Measurements from ENCODE around the gene UBL5.
"Not testable (repeated sequence)": the region's sequence is repeated elsewhere in the genome, so short reads cannot be mapped to it uniquely, and the experiment has no call there.

UBL5 gene

DNA sequence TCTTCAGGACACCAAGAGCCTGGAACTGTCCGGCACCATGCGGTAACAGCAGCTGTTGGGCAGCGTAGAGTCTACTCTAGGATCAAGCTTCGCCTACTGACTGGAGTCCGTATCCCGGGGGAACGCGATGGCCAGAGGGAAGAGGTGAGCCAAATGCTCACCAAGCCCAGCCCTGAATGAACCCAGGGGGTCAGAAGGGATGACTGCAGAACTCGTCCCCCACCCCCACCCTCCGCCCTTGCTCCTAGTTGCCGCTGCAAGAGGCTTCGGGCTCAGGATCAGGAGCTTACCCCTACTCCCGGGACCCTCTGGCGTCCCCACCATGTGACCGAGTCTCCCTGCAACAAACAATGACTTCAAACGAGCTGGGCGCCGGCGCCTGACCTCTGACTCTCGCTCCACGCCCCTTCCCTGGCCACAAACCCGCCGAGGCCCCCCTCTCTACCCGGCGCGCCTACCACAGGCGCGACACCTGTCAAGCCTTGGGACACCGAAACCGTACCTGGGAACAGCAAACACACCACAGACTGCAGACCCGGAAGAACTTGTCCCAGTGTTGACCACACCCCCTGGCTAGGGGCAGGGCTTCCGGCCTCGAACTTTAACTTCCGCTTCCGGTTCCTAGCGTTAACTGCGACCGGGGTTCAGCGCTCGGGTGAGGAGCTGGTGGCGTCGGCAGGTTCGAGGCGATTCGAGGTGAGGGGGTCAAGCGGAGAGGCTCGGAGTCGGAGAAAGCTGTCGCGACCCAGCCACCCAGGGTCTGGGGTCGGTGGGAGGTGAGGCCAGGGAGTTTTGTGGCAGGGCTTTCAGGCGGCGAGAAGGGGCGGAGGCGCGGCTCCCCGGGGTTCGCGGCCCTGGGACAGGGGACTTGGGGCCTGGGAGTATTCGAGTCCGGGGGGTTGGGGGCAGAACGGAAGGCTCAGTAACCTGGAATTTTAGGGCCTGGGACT, at the start of gene UBL5:
Gene UBL5 (plus strand): TSS at position 630 of the 950 bp plus-strand sequence. CDS start 420 bp downstream, outside the sequence.
- DNase-seq (ENCODE audit: low read depth, low spot score) = peak; percentile 89

DNA sequence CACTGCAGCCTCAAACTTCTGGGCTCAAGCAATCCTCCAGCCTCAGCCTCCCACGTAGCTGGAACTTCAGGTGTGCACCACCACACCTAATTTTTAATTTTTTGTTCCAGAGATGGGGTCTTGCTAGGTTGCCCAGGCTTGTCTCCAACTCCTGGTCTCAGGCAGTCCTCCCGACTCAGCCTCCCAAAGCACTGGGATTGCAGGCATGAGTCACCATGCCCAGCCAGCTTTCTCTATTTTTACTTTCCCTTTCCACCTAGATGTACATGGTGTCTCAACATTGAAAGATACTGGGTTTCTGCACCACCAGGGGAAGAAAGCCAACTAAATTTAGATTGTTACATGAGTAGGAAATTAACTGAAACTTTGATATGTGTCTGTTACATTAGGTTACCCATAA, 45.4 kb upstream of the UBL5 start:
- no peak for DNase-seq (ENCODE audit: low read depth, low spot score)

DNA sequence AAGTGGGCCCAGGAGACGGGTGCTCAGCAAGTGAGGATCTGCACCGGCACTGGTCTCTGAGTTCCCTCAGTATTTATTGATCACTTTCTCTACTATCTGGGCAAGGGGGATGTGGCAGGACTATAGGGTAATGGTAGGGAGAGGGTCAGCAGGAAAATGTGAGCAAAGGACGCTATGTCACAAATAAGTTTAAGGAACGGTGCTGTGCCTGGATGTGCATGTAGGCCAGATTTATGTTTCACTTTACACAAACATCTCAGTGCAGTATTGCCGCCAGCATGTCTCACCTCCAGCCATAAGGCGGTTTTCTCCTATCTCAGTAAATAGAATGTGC, 43.6 kb upstream of the UBL5 start:
- DNase-seq (ENCODE audit: low read depth, low spot score) = not testable (repeated sequence)

DNA sequence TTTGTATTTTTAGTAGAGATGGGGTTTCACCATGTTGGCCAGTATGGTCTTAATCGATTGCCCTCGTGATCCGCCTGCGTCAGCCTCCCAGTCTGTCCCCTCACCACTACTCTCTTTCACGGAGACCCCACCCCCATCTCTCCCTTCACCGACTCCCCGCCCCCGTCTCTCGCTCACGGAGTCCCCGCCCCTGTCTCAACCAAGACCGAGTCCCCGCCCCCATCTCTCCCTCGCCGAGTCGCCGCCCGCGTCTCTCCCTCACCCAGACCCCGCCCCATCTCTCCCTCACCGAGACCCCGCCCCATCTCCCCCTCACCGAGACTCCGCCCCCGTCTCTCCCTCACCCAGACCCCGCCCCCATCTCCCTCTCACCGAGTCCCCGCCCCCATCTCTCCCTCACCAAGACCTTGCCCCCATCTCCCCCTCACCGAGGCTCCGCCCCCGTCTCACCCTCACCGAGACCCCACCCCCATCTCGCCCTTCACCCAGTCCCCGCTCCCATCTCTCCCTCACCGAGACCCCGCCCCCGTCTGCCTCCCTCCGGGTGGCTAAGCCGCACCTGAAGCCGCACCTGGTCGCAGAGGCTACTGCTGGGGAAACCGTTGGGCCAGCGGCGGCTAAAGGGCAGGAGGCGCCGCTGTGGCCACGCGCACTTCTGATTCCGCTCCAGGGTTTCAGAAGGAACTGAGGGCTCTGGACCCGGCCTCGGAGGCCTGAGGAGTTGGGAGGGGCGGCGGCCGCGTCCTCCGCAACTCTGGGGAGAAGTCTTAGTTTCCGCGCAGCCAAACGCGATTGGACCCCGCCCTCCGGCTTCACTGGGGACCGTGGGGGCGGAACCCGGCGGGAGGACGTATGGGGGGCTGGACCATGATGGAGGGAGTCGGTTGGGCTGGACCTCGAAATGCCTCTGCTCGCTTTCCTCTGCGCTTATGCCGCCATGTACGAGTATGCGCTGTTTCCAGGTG, 42.1 kb upstream of the UBL5 start:
- peak; percentile 98 for DNase-seq (ENCODE audit: low read depth, low spot score)

DNA sequence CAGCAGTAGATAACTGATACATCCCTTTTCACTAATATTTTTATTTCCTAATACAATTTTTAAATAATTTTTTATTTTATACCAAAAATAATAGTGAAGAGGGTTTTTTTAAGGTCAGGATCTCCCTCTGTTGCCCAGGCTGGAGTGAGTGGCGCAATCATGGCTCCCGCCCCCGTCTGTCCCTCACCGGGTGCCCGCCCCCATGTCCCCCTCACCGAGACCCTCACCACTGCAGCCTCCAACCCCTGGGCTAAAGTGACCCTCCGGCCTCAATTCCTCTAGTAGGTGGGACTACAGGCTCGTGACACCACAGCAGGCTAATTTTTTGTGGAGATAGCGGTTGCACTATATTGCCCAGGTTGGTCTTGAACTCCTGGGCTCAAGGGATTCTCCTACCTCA, 41.4 kb upstream of the UBL5 start:
- DNase-seq (ENCODE audit: low read depth, low spot score) = no peak

DNA sequence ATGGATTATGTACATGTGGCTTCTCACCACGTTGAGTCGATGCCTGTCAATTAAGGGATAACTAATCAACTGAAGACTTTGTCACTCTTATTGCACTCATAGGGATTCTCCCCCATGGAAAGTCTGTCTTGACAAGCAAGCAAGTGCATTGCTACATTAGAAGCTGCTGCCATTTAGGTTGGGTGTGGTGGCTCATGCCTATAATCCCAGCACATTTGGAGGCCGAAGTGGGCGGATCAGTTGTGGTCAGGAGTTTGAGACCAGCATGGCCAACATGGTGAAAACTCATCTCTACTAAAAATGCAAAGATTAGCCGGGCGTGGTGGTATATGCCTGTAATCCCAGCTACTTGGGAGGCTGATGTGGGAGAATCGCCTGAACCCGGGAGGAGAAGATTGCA, 40.9 kb upstream of the UBL5 start:
- no peak for DNase-seq (ENCODE audit: low read depth, low spot score)

DNA sequence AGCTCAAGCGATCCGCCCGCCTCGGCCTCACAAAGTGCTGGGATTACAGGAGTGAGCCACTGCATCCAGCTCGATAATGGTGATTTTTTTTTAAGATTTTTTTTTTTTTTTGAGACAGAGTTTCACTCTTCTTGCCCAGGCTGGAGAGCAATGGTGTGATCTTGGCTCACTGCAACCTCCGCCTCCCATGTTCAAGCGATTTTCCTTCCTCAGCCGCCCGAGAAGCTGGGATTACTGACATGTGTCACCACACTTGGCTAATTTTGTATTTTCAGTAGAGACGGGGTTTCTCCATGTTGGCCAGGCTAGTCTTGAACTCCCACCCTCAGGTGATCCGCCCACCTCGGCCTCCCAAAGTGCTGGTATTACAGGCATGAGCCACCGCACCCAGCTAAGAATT, 39.1 kb upstream of the UBL5 start:
- DNase-seq (ENCODE audit: low read depth, low spot score) = not testable (repeated sequence)

DNA sequence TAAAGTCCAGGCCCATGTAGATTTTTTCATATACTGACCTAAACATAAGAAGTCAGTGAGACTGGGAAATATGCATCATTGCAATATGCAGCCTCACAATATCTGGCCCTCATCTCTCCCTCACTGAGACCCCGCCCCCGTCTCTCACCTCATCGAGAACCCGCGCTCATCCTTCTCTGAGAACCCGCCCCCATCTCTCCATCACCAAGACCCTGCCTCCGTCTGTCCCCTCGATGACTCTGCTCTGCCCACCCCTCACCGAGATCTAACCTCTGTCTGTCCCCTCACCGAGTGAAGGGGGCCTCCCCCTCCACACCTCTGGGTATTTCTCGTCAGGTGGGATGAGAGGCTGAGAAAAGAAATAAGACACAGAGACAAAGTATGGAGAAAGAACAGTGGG, 38.7 kb upstream of the UBL5 start:
- DNase-seq (ENCODE audit: low read depth, low spot score) = no peak

DNA sequence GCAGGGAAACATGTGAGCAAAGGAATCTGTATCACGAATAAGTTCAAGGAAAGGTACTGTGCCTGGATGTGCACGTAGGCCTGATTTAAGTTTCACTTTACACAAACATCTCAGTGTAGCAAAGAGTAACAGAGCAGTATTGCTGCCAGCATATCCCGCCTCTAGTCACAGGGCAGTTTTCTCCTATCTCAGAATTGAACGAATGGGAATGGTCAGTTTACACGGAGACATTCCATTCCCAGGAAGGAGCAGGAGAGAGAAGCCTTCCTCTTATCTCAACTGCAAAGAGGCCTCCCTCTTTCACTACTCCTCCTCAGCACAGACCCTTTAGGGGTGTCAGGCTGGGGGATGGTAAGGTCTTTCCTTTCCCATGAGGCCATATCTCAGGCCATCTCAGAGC, 38.1 kb upstream of the UBL5 start:
- not testable (repeated sequence) for DNase-seq (ENCODE audit: low read depth, low spot score)

DNA sequence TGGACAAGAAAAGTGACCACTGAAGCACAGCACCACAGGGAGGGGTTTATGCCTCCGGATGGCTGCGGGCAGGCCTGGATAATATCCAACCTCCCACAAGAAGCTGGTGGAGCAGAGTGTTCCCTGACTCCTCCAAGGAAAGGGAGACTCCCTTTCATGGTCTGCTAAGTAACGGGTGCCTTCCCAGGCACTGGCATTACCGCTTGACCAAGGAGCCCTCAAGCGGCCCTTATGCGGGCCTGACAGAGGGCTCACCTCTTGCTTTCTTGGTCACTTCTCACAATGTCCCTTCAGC, 36.7 kb upstream of the UBL5 start:
- DNase-seq (ENCODE audit: low read depth, low spot score) = not testable (repeated sequence)

DNA sequence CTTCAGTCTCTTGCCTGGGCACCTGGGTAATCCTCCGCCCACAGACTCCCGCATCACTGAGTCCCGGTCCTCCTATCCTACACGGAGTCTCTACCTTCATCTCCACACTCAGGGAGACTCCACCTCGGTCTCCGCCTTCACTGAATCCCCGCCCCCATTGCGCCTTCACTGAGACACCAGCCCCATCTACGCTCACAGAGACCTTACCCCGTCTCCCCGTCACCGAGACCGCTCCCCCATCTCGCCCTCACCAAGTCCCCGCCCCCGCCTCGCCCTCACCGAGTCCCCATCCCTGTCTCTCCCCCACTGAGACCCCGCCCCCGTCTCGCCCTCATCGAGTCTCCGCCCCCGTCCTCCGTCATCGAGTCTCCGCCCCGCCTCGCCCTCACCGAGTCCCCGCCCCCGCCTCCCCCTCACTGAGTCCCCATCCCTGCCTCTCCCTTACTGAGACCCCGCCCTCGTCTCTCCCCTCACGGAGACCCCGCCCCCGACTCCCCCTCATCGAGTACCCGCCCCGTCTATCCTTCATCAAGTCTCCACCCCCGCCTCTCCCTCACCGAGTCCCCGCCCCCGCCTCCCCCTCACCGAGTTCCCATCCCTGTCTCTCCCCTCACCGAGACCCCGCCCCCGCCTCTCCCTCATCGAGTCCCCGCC, 36.0 kb upstream of the UBL5 start:
- peak; percentile 98 for DNase-seq (ENCODE audit: low read depth, low spot score)

DNA sequence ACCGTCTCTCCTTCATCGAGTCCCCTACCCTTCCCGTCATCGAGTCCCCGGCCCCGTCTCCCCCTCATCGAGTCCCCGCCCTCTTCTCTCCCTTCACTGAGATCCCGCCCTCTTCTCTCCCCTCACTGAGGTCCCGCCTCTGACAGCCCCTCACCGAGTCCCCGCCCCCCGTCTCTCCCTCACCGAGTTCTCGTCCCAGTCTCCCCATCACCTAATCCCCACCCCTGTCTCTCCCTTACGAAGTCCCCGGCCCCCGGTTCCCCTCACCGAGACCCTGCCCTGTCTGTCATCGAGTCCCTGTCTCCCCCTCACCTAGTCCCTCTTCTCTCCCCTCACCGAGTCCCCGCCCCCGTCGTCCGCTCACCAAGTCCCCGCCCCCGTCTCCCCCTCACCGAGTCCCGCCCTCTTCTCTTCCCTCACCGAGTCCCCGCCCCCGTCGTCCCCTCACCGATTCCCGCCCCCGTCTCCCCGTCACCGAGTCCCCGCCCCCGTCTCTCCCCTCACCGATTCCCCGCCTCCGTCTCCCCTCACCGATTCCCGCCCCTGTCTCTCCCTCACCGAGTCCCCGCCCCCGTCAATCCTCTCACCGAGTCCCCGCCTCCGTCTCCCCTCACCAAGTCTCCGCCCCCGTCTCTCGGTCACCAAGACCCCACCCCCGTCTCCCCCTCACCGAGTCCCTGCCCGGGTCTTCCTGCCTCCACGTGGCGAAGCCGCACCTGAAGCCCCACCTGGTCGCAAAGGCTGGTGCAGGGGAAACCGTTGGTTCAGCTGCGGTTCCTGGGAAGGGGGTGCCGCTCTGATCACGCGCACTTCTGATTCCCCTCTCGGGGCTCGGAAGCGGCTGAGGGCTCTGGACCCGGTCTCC, 35.3 kb upstream of the UBL5 start:
- peak; percentile 98 for DNase-seq (ENCODE audit: low read depth, low spot score)

DNA sequence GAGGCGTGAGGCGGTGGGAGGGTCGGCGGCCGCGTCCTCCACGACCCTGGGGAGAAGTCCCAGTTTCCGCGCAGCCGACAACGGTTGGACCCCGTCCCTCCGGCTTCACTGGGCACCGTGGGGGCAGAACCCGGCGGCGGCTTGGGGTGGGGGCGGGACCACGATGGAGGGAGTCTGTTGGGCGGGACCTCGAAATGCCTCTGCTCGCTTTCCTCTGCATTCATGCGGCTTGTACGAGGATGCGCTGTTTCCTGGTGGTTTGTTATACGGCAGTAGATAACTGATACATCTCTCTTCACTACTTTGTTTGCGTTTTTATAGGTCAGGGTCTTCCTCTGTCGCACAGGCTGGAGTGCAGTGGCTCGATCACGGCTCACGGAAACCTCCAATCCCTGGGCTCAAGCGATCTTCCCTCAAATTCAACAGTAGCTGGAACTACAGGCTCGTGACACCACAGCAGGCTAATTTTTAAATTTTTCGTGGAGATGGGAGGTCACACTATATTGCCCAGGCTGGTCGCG, 34.6 kb upstream of the UBL5 start:
- peak; percentile 70 for DNase-seq (ENCODE audit: low read depth, low spot score)

DNA sequence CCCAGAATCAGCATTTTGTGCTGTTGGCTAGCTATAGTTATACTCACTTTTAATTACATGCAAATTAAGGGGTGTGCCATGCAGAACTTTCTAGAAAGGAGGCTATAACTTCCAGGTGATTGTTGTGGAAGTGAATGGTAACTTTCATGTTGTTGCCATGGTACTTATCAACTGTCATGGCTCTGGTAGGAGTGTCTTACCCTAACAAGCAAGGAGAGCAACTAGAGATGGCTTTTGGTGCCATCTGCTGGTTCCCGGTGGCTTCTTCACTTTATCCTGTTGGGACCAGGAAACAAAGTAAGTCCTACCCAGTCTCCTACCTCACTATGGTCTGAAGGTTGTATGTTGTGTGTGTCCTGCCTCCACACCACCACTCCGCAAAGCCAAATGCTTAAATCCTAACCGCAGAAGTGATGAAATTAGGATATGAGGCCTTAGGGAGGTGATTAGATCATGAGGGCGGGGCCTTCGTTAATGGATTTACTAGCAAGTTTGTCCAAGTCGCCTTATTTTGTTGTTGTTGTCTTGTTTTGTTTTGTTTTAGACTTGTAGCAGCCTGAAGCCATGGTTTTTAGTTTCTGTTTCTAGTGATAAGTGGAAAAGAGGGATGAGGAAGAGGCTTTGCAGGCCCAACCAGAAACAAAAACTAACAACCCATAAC, 31.5 kb upstream of the UBL5 start:
- peak; percentile 93 for DNase-seq (ENCODE audit: low read depth, low spot score)

DNA sequence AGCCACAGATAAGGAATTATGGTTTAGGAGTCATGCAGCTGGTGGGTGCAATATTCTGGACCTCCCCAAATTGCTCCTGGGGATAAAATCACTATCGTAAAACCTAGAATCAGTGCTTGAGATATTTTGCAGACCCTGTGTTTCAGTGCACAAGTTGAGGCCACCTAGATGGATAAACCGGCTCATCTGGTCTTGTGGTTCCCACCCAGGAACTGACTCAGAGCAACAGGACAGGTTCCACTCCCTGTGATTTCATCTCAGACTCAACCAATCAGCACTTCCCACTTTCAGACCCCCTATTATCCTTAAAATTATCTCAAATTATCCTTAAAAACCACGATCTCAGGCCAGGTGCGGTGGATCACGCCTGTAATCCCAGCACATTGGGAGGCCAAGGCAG, 29.8 kb upstream of the UBL5 start:
- no peak for DNase-seq (ENCODE audit: low read depth, low spot score)

DNA sequence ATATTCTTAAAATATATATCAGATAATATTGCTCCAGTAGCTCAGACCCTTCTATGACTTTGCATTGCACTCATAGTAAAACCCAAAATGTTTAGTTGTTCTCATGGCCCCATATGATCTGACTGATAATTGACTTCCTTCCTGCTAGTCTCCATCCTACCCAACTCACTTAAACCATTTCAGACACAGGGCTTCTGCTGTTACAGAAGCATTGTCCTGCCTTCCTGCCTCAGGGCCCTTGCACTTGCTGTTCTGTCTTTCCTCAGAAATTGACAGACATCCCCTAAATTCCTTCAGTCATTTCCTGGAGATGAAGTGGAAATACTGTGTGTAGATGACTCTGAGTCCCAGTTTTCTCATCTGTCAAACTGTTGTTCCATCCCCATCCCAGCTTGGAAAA, 28.6 kb upstream of the UBL5 start:
- DNase-seq (ENCODE audit: low read depth, low spot score) = no peak

DNA sequence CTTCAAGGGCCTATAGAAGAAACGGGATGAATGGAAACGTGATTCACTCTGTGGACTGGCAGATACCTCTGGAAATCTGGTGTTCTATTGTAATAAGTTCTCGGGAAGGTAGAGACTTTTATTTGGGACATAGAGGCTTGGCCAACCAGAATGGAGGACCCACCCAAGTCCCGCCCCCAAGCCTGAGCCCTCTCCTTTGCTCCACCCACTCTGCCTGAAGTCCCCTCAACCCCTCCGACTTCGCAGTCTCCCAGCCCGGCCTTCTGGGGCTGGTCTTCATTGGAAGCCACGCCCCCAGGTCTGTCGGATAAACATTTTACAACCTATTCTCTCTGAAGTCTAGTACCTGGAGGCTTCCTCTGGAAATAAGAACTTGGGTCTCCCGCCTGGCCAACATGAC, 25.7 kb upstream of the UBL5 start:
- no peak for DNase-seq (ENCODE audit: low read depth, low spot score)

DNA sequence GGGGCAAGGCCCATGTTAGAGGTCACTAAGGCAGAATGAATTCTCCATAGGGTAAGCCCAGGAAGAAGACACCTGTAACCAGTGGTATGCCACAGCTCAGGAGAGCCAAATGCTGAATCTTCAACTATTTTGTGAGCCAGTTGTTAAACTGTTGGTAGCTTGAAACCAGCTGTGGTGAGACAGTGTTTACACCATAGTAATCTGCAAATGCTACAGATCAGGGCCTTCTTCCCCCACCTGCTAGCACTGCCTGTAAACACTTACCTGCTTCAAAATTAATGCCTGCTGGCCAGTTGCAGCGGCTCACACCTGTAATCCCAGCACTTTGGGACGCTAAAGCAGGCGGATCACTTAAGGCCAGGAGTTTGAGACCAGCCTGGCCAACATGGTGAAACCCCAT, 20.9 kb upstream of the UBL5 start:
- DNase-seq (ENCODE audit: low read depth, low spot score) = no peak

DNA sequence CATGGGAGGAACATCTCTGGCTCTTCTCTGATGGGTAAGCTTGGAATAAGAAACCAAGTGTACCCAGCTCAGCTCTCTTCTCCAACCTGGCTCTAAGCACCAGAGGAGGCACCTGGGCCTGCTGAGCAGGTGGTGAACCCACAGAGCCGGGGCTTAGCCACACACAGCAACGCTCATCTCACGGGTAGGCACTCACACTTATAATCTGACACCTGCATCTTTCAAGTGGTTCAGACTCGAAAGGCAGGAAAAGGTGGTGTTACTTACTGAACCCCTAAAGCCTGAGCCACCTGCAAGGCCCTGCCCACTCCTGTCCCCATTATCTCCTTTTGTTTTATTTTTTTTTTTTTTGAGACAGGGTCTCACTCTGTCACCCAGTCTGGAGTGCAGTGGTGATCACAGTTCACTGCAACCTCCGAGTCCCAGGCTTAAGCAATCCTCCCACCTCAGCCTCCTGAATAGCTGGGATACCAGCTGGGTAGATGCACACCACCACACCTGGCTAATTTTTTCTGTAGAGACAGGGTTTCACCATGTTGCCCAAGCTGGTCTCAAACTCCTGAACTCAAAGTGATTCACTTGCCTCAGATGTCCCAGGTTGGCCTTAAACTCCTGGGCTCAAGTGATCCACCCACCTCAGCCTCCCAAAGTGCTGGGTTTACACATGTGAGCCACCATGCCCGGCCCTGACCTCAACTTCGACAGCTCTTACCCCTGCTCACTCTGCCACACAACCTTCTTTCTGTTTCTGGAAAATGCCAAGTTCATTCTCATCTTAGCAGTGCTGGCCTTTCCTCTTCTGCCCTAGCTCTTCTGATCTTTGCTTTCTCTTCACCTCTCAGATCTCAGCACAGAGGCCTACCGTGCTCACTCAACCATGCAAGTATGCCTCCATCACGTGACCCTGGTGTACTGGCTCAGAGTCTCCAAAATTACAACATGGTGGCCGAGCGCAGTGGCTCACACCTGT, 18.6 kb upstream of the UBL5 start:
- no peak for DNase-seq (ENCODE audit: low read depth, low spot score)
